ENCODE results near the gene TRAF4.

DNA sequence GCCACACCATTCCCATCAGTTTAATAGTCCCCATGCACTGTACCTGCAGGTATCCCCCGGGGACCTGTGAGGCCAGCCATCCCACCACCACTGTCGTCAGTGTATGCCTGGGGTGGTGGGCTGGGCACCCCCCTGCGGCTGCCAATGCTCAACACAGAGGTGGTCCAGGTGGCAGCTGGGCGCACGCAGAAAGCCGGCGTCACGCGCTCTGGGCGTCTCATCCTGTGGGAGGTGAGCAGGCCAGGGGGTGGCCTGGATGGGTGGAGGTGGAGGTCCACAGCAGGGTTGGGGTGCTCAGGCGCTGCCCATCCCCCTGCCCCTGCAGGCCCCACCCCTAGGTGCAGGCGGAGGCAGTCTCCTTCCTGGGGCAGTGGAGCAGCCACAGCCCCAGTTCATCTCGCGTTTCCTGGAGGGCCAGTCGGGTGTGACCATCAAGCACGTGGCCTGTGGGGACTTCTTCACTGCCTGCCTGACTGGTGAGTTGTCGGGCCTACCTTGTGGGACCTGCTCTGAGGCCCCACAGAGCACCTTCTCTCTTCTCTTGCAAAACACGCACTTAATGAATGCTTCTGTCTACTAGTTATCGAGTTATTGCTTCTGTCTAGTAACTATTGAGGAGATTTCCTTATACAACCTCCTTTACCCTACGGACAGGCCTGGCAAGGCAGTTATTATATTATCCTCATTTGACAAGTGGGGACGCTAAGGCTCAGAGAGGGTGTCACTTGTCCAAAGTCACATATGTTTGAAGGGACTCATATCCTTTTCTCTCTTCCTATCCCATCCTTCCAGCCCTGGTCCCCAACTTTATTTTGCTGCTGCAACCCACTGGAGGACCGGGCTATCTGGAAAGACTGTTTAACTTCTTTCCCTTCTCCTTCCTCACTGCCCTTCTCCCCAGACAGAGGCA is 5.8 kb upstream of the TRAF4 start:
- TF ChIP-seq, protein P1, sequence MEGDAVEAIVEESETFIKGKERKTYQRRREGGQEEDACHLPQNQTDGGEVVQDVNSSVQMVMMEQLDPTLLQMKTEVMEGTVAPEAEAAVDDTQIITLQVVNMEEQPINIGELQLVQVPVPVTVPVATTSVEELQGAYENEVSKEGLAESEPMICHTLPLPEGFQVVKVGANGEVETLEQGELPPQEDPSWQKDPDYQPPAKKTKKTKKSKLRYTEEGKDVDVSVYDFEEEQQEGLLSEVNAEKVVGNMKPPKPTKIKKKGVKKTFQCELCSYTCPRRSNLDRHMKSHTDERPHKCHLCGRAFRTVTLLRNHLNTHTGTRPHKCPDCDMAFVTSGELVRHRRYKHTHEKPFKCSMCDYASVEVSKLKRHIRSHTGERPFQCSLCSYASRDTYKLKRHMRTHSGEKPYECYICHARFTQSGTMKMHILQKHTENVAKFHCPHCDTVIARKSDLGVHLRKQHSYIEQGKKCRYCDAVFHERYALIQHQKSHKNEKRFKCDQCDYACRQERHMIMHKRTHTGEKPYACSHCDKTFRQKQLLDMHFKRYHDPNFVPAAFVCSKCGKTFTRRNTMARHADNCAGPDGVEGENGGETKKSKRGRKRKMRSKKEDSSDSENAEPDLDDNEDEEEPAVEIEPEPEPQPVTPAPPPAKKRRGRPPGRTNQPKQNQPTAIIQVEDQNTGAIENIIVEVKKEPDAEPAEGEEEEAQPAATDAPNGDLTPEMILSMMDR (IDR thresholded peaks at IDR 0.05), result no peak
- TF ChIP-seq EP300 (IDR thresholded peaks at IDR 0.05) (no peak), POLR2A (IDR thresholded peaks at IDR 0.05) (no peak), POLR2AphosphoS5 (IDR thresholded peaks at IDR 0.05) (no peak)

All from suprapubic skin (tissue), 4 donors.